CMK (cell line): ENCODE results near the gene OXCT2.

Experiments used
- DNase-seq: peaks from one replicate; pipeline ENCODE4 v3.0.0-alpha.2; 2010; ENCODE audit warnings: low read depth

OXCT2 gene

DNA sequence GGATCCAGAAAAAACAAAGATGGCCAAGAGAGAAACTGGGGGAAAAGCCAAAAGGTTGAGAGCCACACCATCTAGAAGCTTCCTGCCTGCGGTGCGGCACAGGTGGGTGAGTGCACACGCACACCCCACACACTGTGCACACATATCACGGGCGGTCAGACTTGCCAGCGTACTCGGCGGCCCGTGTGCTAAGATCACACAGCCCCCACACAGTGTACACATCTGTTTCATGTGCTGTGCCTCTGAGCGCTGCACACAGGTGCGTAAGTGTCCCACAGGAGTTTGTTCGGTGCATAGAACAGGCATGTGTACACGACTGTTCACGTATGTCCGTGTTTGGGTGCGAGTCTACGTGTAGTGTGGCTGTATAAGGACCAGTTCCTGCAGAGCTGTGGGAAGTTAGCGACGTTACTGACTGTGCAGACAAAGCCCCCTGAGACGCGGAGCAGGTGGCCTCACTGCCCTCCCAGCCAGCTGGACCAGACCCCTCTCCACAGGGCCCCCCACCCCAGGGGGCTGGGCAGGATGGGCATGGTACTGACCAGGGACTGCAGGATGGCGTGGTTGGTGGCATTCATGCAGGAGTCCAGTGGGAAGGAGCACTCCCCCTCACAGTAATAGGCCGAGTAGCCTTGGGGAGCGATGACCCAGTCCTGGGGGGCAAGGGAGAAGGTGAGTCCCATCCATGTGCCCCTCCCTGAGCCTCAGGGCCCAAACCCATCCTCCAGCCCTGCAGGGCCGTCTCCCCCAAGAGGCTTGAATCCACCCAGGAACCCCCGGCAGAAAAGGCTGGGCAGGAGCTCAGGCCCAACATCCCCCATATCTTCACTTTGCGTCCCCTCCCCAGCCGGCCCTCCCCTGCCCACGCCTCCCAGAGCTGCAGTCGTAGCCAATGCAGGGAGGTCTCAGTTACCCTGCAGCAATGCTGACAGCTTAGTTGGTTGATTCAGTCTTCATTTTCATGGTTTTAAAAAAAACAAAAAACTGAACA lies 8.3 kb downstream of the OXCT2 start:
- DNase-seq, result no peak

DNA sequence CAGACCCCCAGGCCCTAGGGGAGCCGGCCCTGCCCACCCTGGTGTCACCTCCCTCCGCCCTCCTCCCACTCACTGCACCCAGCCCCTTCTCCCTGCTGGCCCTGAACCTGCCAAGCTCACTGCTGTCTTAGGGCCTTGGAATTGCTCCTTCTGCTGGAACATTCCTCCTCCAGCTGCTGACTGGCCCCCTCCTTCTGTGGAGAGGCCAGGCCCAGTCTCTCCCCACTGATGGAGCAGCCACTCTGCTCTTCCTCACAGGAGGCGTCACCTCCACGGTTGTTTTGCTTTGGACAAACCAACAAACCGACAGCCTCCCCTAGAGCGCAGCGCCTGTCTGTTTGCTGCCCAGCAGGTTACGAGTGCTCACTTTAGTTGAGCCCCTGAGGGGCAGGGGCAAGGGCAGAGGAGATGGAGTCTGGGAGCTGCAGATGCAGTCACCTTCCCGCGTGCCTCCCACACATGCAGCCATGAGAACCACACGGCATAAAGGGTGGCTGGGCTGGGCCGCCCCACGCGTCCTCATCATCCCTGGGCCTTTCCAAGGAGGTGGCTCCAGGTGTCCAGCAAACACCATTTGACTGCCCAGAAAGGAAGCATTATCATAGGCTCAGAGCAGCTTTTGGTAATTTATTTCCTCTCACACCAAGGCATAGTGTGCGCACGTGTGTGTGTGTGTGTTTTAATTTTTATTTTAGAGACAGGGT lies 9.4 kb downstream of the OXCT2 start:
- no peak for DNase-seq

DNA sequence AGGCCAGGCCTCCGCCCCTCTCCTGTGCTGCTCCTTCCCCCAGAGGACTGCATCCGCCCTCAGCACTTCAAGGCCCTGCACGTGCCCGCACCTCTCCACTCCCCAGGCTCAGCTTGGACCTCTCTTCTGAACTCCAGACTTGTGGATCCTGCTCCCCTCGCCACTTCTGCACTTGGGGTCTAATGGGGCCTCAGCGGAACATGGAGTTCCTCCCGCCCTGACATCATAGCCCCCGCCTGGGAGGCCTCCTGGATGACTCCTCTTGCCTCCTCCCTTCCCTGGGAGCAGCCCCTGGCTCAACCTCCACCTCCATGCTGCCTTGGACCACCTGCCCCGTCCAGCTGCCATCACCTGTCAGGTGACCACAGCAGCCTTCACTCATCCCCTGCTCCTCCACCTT lies 10.1 kb downstream of the OXCT2 start:
- no peak for DNase-seq

DNA sequence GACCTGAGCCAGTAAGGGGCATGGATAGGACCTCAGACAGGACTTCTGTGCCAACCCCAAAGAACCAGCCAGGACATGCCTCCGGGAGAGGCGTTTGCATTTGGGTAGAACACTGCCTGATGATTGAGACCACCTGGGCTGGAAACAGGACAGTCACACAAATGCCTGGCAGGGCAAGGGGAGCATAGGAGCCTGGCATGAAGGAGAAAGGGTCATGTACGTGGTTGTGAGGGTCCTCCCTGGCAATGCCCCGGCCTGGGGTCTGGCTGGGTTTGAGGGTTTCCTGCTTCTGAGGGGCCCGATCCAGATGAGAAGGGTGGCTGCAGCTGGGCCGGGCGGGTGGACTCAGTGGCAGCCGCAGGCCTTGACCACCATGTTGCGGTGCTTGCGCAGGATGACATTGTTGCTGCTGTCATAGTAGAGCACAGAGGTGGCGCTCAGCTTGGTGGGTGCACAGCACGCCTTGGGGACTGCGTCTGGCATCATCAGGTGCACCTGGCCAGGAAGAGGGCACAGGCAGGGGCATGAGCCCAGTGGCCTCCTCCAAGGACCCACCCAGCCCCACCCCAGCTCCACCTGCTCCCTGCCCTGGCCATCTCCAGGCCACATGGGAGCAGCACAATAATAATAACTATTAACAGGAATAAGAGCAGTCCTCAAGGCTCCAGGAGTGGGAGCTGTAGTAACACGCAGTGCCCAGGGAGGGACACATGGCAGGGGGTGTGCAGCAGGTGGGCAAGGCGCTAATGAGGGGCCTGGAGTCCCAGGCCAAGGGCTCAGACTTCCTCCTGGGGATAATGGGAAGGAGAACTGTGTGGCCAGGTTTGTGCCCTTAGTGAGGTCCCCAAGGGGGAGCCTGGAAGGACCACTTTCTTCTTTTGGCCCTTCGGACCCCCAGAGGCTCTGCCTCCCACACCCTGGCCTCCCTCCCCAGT lies 10.8 kb downstream of the OXCT2 start:
- DNase-seq, result no peak

DNA sequence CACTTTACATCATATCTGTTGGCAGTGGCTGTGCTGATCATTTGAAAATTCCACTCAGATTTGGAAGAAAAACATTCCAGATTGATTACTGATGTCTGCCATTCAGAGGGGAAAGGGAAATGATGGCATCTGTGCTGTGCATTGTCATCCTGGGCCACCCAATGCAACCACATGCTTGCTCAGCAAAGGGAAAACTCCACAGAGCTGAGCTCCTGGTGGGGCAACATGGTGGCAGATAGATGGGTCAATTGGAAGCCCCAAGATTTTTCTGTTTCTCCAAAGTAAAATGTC lies 11.8 kb downstream of the OXCT2 start:
- no peak for DNase-seq

DNA sequence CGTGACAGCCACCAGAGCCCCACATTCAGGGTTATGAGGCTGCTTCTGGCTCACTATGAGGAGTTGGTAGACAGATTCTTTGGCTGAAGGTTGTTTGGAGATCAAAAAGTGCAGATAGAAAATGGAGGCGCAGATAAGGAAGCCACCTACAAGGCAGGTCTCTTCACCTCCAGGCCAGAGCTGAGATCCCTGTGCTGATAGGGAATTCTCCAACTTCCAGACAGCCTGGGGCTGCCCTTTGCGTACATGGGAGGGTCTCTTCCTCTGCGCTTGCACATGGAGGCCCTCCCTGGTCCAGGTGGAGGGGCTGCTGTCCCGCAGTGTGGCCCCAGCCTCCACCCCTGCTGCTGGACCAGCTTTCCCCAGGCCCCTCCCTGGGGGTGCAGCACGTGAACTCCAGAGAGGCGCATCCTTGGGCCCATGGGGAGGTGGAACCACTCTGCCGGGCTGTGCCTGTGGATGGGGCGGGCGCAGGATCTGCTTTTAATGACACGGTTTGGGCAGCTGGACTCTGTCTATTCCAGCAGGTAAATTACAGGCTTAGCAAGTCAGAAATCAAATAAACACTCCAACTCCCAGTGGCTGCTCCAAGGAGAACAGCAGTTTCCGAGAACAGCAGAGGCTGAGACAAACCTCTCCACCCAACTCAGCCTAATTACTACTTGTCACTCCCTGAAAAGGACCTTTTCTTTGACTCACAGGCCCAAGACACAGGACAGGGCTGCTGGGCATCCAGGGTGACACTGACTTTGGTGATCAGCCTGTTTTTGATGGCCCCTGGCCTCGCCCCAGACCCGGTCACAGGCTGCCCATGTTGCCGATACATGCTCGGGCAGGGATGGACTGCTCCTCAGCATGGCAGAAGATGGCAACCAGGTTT lies 12.4 kb downstream of the OXCT2 start:
- peak; percentile 36 for DNase-seq

DNA sequence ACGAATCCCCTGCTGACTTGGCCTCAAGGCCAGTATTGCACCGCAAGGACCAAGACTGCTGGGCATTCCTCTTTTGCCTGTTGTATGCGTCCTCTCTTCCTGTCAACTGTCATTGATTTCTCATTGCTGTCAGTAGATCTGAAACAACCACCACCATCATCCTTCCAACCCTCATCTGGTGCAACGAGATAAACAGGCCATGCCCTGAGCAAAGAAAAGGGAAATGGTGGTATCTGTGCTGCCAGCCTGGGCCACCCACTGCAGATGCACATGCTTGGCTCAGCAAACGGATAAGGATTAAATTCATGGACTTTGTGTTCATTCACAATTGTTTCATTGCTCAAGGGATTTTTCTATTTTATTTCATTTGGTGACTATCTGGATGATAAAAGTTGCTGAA lies 13.6 kb downstream of the OXCT2 start:
- DNase-seq, result peak; percentile 89

DNA sequence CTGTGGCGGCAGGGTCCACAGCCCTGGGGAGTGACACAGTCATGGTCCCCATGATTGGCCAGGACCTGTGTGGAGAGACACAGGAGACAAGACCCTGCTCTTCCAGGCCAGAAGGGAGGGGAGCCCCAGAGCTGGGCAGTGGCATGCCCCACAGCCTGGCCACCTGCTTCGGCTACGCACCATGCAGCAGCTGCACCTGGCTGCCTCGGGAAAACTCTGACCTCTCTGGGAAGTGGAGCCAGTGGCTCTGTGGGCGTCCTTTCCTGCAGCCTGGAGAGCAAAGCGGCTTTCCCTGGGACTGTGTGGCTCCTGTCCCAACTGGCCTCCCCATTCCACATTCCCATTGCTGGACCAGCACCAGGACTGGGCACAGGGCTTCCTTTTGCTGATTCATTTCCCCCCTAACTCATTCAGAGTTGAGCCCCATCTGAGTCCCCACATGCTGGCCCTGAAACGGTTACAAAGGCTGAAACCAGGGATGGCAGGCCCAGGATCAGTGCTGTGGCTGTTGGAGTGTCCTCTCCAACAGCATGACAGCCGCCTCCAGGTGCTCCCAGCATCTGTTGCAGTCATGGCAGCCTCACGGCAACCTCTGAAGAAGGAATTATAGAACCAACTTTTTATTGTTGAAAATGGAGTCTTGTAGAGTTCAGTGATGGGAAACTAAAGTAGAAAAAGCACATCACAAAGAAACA lies 15.0 kb downstream of the OXCT2 start:
- DNase-seq, result no peak

DNA sequence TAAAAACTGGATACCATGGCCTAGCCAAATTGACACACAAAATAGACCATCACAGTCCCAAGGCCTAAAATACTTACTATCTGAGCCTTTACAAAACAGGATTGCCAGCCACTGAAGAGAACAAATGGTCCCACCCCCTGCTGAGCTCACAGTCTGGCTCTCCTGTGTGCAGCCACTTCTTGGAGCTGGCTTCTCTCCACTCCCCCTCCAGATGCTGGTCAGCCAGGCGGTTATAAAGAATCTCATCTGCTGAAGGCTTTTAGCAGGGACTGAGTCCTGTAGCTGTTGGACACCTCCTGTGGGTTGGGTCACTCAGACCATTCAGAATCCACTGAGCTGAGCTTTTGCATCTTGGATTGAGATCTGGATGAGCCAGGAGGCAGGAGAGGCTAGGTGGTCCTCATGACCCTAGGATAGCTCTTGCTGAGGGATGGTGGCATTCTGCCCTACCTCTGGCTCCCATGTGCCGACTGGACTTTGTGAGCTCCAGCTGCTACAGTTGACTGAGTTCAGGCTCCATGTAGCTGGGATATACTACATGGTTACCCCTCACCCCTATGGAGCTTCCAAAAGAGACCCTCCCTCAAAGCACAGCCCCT lies 16.1 kb downstream of the OXCT2 start:
- DNase-seq, result no peak

DNA sequence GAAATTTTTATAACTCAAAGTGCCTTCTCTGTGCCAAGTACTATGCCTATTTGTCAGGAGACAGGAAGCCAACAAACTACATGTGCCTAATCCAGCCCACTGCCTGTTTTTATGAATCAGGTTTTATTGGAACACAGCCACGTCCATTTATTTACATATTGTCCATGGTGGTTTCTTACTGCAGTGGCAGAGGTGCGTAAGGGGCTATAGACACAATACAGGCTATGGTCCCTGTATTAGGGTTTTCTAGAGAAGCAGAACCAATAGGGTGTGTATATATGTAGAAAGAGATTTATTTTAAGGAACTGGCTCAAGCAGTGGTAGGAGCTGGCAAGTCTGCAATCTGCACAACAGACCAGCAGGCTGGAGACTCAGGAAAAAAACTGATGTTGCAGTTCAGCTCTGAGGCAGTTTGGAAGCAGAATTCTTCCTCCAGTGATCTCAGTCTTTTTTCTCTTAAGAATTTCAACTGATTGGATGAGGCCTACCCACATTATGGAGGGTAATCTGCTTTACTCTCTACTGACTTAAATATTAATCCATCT lies 17.1 kb downstream of the OXCT2 start:
- DNase-seq, result no peak

DNA sequence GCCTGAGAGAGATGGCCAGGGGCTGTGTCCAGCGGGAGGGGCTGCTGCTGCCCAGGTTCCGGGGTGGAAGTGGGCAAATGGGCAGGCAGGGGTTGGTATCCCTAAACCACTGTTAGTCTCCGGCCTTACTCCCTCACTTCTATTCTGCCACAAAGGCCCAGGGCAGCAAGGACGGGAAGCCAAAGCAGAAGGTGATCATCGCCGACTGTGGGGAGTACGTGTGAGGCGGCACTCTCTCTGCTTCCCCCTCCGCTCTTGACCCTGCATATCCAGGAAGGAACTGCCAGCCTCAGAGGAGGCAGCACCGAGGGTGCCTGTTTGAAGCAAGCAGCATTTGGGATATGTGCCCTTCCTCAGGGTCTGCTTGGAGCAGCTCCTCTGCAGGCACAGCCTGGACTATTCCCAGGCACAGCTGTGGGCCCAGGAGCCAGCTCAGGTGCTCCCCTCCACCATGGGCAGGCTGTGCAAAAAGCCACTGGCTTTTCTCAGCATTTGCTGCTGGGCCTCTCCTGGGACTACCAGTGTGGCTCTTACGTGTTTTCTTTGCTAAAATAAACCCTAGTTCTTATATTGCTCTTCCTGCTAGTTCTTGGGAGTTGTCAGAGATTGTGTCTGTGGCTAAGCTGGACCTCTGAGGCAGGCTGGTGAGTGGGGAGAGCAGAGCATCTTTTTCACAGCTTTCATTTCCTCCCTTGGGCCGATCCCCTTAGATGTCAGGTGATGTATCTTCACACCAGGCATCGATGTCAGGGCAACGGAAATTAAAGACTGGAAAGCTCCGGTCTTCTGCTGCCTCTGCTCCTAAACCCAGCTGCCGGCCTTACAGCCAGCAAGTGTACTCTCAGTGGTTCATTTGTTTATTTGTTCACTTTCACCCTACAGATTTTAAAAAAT lies 17.8 kb downstream of the OXCT2 start:
- DNase-seq, result no peak

DNA sequence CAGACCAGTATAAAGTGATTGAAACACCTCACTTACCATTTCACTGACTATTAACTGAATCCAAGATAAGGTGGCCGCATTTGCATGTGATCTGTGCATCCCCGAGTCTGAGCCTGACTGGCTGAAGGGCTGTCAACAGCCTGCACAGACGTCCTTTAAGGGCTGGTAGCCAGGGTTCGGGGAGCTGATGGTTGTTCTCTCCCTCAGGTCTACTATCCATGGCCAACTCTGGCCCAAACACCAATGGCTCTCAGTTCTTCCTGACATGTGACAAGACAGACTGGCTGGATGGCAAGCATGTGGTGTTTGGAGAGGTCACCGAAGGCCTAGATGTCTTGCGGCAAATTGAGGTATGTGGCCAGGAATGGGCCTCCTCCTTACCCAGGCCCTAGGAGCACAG lies 18.4 kb downstream of the OXCT2 start:
- no peak for DNase-seq

DNA sequence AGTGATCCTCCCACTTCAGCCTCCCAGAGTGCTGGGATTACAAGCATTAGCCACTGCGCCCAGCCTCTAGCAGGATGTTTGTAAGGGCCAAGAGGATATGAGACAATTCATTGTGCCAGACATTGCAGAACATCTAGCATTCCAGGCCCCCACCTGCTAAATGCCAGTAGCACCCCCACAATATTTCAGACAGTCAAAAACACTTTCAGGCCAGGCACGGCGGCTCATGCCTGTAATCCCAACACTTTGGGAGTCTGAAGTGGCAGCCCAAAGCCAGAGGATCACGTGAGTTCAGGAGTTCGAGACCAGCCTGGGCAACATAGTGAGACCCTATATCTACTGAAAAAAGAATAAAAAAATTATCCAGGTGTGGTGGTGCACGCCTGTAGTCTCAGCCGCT lies 19.6 kb downstream of the OXCT2 start:
- no peak for DNase-seq

DNA sequence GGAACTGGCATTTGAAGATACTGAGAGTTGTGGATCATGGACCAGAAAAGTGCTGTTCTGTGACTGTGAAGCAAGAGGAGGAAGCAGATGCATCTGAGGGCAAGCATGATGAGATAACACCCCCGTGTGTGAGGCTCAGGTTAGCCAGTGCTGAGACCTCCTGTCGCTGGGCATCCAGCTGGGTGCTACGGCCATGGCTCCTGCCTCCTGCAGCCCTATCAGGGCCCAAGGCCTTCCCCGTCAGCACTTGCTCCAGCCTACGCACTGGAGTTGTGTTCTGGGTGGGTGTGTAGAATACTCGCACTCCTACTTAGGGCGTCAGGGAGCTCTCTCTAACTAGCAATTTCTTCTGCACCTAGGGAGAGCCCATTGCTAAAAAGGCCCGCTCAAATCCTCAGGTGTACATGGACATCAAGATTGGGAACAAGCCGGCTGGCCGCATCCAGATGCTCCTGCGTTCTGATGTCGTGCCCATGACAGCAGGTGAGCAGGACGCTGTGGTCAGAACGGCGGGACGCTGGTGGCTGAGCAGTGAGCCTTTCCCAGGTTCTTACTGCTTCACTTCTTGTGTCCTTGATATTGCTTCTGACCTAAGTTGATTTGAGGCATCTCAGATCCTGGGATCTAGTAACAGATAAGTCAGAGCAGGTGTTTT lies 26.0 kb downstream of the OXCT2 start:
- no peak for DNase-seq

DNA sequence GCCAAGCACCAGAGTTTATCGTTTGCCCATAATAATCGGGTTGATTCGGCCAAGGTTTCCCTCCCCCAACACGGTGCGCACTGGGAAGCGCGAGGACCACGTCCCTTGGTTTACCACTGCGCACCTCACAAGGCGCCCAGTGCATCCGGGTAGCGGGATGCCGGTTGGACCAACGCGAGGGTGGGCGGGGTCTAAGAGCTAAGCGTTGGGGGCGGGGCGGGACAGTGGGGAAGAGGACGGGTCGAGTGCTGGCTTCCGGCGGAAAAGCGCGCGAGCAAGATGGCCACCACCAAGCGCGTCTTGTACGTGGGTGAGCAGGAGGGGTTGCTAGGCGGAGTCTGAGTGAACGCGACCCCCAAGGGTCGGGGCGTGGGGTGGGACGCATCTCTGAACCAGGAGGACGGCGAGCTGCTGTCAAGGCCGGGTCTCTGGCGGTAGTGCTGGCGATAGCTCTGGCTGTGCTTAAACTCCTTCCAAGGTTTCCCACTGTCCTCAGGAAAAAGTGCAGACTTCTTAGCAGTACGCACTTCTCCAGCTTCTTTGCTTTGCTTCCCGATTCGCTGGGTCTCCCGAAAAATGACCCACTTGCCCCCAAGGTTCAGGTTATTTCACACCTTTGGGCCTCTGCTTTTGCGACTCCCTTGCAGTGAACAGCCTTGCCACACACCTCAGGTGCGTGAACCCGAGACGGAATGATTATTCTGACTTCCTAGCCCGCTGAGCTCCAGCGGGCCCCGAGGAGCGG lies 32.4 kb downstream of the OXCT2 start, which contains the start of gene PPIE:
TSS of gene PPIE (plus strand) at position 261 of the 745 bp plus-strand sequence. CDS start at position 280, 19 bp downstream.
- DNase-seq, result peak; percentile 95

DNA sequence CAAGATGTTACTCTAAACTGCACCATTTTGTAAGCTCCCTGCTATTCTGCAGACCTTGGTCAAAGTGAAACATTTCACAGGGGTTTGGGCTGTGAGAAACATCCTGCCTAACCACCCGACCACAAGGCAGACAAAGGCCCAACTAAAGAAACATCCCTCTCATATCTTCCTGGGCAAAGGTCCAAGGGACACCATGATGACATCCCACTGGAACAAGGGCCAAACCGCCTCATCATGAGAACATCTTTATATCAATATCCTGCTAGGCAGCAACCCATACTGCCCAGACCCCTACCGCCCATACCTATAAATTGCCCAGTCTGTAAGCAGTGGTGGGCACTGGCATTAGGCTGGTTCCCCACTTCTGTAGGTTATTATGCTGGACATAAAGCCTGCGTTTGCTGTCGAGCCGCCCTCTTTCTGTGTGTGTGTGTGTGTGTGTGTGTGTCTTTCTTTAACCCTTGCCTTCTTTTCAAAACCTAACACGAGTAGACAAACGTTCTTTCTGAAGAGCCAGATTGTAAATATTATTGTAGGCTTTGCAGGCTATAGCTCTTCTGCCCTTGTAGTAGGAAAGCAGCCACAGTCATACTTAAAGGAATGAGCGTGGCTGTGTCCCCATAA lies 33.5 kb downstream of the OXCT2 start:
- no peak for DNase-seq

DNA sequence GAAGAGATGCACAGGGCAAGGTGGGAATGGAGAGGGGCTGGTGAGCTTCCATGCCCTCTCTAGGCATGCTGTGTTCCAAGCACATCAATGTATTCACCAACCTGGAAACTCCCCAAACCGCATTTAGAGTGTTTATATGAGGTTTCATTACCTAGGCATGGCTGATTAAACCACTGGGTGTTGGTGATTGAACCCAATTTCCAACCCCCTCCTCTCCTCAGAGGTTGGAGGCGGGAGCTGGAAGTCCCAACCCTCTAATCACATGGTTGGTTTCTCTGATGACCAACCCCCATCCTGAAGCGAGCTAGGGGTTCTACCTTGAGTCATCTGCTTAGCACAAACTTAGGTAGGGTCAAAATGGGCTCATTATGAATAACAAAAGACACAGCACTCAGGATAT lies 35.4 kb downstream of the OXCT2 start:
- no peak for DNase-seq
